ENCODE data around the gene RHBDL1. TPM values are rescaled to one million over a fixed set of nuclear protein-coding genes. Genes with fewer than 3 reads are reported as not detected.
A peak's percentile ranks its signal among the peaks of the same experiment; 100 is the strongest.

The RHBDL1 gene
- total RNA-seq, 2 donors from 2014 or later = 0.42 to 8.0 TPM

DNA sequence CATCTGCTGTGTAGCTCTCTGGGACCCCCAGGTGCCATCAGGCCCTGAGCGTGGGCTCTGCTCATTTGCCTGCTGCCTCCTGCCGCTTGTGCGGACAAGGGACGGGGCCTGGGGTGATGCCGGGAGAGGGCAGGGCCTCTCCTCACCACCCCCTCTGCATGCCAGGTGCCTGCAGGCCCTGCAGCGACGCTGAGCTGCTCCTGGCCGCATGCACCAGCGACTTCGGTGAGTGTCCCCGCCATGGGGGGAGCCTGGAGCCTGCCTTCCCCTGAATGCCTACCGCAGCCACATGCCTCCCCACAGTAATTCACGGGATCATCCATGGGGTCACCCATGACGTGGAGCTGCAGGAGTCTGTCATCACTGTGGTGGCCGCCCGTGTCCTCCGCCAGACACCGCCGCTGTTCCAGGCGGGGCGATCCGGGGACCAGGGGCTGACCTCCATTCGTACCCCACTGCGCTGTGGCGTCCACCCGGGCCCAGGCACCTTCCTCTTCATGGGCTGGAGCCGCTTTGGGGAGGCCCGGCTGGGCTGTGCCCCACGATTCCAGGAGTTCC is 41.4 kb downstream of the RHBDL1 start:
- Histone ChIP-seq H3K27ac (no peak overlapping the region), H3K4me3 (no peak overlapping the region), H3K36me3 (no peaks in the 10 kb centered on the region), H3K27me3 (replicated peaks; ENCODE audit: insufficient read depth) (no peaks in the 10 kb centered on the region), H3K4me1 (ENCODE audit: control insufficient read depth in 1 of 2, low read depth in 2 of 2) (peaks cover 20 to 37% of the 10 kb centered on the region in 2 donors), H3K9me3 (no peaks in the 10 kb centered on the region)
- TF ChIP-seq, protein P1, sequence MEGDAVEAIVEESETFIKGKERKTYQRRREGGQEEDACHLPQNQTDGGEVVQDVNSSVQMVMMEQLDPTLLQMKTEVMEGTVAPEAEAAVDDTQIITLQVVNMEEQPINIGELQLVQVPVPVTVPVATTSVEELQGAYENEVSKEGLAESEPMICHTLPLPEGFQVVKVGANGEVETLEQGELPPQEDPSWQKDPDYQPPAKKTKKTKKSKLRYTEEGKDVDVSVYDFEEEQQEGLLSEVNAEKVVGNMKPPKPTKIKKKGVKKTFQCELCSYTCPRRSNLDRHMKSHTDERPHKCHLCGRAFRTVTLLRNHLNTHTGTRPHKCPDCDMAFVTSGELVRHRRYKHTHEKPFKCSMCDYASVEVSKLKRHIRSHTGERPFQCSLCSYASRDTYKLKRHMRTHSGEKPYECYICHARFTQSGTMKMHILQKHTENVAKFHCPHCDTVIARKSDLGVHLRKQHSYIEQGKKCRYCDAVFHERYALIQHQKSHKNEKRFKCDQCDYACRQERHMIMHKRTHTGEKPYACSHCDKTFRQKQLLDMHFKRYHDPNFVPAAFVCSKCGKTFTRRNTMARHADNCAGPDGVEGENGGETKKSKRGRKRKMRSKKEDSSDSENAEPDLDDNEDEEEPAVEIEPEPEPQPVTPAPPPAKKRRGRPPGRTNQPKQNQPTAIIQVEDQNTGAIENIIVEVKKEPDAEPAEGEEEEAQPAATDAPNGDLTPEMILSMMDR (IDR thresholded peaks at IDR 0.05) = no peak
- no peak for ATAC-seq (ENCODE audit: insufficient number of reproducible peaks, low FRiP score, low read depth)
- no peak for DNase-seq (ENCODE audit: low spot score)

DNA sequence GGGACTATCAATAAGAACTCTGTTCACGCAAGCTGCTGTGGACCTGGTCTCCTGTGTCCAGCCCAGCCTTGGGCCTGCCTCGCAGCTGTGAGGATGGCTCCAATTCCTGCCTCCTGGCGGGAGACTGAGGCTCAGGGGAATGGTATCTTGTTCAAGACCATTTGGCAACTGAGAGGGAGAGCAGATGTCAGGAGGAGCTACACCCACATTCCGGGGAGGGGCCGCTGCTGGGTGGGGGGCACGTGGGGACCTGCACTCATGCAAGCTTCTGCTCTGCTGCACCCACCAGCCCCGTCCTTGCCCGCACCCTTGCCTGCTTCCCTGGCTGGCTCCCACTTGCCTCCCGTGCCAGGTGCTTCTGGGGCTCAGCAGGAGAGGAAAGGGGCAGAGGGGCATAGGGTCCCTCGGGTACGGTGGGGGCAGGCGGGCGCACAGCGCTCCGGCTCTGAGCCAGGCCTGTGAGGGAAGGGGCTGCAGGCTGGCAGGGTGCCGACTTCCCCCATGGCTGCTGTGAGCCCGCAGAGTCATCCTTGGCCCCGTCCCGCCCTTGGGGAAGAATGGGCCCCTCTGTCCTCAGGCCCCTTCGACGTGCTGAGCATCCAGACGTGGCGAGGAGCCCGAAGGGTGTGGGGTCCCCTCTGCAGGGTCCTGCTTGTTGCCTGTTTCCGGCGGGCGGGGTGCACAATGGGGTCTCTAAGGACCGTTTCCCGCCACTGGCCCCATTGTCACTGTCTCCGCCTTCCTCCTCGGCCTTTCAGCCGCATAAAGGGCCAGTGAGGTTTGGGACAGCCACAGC is 42.2 kb downstream of the RHBDL1 start:
- Histone ChIP-seq H3K27ac (no peak overlapping the region), H3K9me3 (no peaks in the 10 kb centered on the region), H3K4me1 (ENCODE audit: control insufficient read depth in 1 of 2, low read depth in 2 of 2) (peaks cover 21 to 42% of the 10 kb centered on the region in 2 donors), H3K4me3 (no peak overlapping the region), H3K27me3 (replicated peaks; ENCODE audit: insufficient read depth) (no peaks in the 10 kb centered on the region), H3K36me3 (no peaks in the 10 kb centered on the region)
- TF ChIP-seq, protein P1 (IDR thresholded peaks at IDR 0.05) = no peak
- DNase-seq (ENCODE audit: low spot score) (no peak), ATAC-seq (ENCODE audit: insufficient number of reproducible peaks, low FRiP score, low read depth) (no peak)

DNA sequence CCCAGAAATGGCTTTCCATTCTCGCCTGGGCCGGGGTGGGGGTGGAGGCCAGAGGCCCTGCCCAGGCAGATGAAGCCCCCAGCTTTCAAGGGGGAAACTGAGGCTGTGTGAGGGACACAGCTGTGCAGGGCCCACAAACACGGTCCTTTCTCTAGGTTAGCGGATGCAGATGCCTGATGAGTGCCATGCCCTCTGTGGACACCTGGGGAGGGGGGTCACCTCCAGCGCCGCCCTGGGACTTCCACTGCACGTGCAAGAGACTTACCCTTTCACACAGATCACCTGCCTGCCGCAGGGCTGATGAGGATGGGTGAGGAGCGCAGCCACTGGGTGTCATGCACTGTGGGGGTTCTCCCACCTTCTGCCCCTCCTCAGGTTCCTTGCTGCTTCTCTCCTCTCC is 42.9 kb downstream of the RHBDL1 start:
- no peaks in the 10 kb centered on the region for H3K36me3 ChIP-seq
- ATAC-seq (ENCODE audit: insufficient number of reproducible peaks, low FRiP score, low read depth) = no peak
- H3K4me1 ChIP-seq (ENCODE audit: control insufficient read depth in 1 of 2, low read depth in 2 of 2) = peaks cover 21 to 42% of the 10 kb centered on the region in 2 donors
- no peak for DNase-seq (ENCODE audit: low spot score)
- TF ChIP-seq, protein P1 (IDR thresholded peaks at IDR 0.05) = no peak
- no peaks in the 10 kb centered on the region for H3K9me3 ChIP-seq
- H3K4me3 ChIP-seq = no peak overlapping the region
- H3K27ac ChIP-seq = no peak overlapping the region
- no peaks in the 10 kb centered on the region for H3K27me3 ChIP-seq (replicated peaks; ENCODE audit: insufficient read depth)

DNA sequence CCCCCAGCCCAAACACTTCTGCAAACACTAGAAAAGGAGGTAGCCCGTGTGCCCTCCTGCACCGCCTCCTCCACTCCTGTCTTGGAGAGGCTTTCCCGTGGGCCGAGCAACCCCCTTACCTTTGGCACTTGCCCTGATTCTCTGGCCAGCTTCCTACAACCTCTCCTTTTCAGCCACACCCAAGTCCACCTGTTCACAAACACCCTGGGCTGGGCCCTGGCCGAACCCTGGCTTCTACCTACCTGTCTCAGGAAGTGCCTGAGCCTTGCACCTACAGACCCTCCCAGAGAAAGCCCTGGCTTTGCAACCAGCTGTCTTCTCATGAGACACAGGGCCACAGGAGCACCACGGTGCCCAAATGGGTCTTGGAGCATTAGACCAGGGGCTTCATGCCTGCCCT is 43.5 kb downstream of the RHBDL1 start:
- ATAC-seq (ENCODE audit: insufficient number of reproducible peaks, low FRiP score, low read depth) (no peak), DNase-seq (ENCODE audit: low spot score) (no peak)
- Histone ChIP-seq H3K4me3 (no peak overlapping the region), H3K9me3 (no peaks in the 10 kb centered on the region), H3K36me3 (no peaks in the 10 kb centered on the region), H3K27me3 (replicated peaks; ENCODE audit: insufficient read depth) (no peaks in the 10 kb centered on the region), H3K4me1 (ENCODE audit: control insufficient read depth in 1 of 2, low read depth in 2 of 2) (peaks cover 21 to 42% of the 10 kb centered on the region in 2 donors), H3K27ac (no peak overlapping the region)
- TF ChIP-seq, protein P1 (IDR thresholded peaks at IDR 0.05) = no peak

DNA sequence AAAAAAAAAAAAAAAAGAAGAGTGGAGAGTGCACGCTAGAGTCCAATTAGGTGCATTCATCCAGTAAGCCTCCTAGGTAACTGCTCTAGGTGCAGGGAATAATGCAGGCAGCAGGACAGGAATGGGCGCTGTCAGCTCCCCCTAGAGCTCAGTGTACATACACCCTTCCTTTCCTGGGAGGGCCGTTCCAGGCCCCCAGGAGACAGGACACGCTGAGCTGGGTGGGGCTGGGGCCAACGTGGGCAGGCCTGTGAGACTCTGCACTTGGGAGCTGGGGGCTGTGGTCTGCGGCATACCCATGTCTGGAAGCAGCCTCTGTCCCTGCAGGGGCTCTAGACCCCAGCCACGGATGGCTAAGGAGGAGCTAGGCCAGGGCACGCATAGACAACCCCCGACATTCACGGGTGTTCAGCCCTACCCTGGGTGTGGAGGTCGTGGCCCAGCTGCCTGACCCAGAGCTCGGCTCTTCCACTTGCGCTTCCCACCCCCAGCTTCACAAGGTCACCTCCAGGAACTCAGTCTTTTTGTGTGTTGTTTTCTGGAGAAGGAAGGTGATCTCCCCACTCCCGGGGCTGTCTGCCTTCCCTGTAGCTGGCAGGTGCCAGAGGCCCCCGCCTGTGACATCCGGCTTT is 44.5 kb downstream of the RHBDL1 start:
- Histone ChIP-seq H3K4me3 (peak overlapping the region; percentile 97), H3K27ac (no peak overlapping the region), H3K9me3 (no peaks in the 10 kb centered on the region), H3K36me3 (no peaks in the 10 kb centered on the region), H3K4me1 (ENCODE audit: control insufficient read depth in 1 of 2, low read depth in 2 of 2) (peaks cover 17 to 37% of the 10 kb centered on the region in 2 donors), H3K27me3 (replicated peaks; ENCODE audit: insufficient read depth) (no peaks in the 10 kb centered on the region)
- no peak for ATAC-seq (ENCODE audit: insufficient number of reproducible peaks, low FRiP score, low read depth)
- TF ChIP-seq, protein P1 (IDR thresholded peaks at IDR 0.05) = no peak
- no peak for DNase-seq (ENCODE audit: low spot score)
